SK-N-MC (cell line): Measurements from ENCODE around the gene PARD3.

Experiments
- DNase-seq: peaks from one replicate; pipeline ENCODE4 v3.0.0-alpha.2; 2011; ENCODE audit warnings: low read depth, low spot score
- H3K27ac ChIP-seq: fragments of 200-600 bp; sonication (generic); 2 replicates; pipeline ENCODE4 v1.5.1; 2016; ENCODE audit warnings: mixed run types
- H3K36me3 ChIP-seq: fragments of 200-600 bp; sonication (generic); 2 replicates; pipeline ENCODE4 v1.6.1; 2017; ENCODE audit warnings: antibody characterized with exemption, low read length, mixed read lengths; ENCODE audit not compliant: insufficient read depth
- H3K4me3 ChIP-seq: fragments of 200-600 bp; sonication (generic); 2 replicates; pipeline ENCODE4 v1.5.1; 2016
- H3K9ac ChIP-seq: fragments of 200-600 bp; sonication (generic); 2 replicates; pipeline ENCODE4 v1.8.0; 2017; ENCODE audit warnings: mixed run types, mixed read lengths; ENCODE audit not compliant: insufficient read length
- H3K9me3 ChIP-seq: fragments of 200-600 bp; sonication (generic); 2 replicates; pipeline ENCODE4 v1.6.1; 2017; ENCODE audit warnings: low read depth, mild to moderate bottlenecking, antibody characterized with exemption, low read length, moderate library complexity, mixed read lengths
- EZH2 ChIP-seq: fragments of 200-600 bp; sonication (generic); IDR thresholded peaks from one replicate; pipeline ENCODE4 v1.6.1; 2017; ENCODE audit warnings: antibody characterized with exemption
- FOXP2 ChIP-seq: optimal IDR thresholded peaks from 2 replicates; pipeline ENCODE3; 2011; ENCODE audit warnings: mild to moderate bottlenecking, moderate library complexity; ENCODE audit not compliant: insufficient read depth; ENCODE audit errors: extremely low read length, control extremely low read depth
- POLR2AphosphoS5 ChIP-seq: IDR thresholded peaks from 2 replicates; pipeline ENCODE4 v1.6.1; 2012; ENCODE audit warnings: mild to moderate bottlenecking, low read depth, low read length, borderline replicate concordance

The PARD3 gene

GRCh38 chr10:34294137-34294536 lies 521.0 kb downstream of the PARD3 start:
- TF ChIP-seq POLR2AphosphoS5 (no peak), FOXP2 (no peak), EZH2 (no peak)
- no peak overlapping the region for H3K9ac ChIP-seq
- no peaks in the 10 kb centered on the region for H3K36me3 ChIP-seq
- H3K27ac ChIP-seq = no peak overlapping the region
- no peak overlapping the region for H3K4me3 ChIP-seq
- no peak for DNase-seq
- no peaks in the 10 kb centered on the region for H3K9me3 ChIP-seq

GRCh38 chr10:34292675-34293074 lies 522.4 kb downstream of the PARD3 start:
- no peak for TF ChIP-seq EZH2
- TF ChIP-seq POLR2AphosphoS5 = no peak
- no peak for TF ChIP-seq FOXP2
- no peak for DNase-seq
- no peak overlapping the region for H3K27ac ChIP-seq

GRCh38 chr10:34292194-34292565 lies 522.9 kb downstream of the PARD3 start:
- Histone ChIP-seq H3K27ac (no peak overlapping the region), H3K9ac (no peak overlapping the region)
- no peak for DNase-seq

More at GRCh38 chr10:34292675-34293074, 522.4 kb downstream of the PARD3 start:
- Histone ChIP-seq H3K4me3 (no peak overlapping the region), H3K9me3 (no peaks in the 10 kb centered on the region), H3K9ac (no peak overlapping the region), H3K36me3 (no peaks in the 10 kb centered on the region)

GRCh38 chr10:34291466-34292193 lies 523.5 kb downstream of the PARD3 start:
- DNase-seq = no peak
- no peak overlapping the region for H3K27ac ChIP-seq
- TF ChIP-seq FOXP2 (no peak), EZH2 (no peak), POLR2AphosphoS5 (no peak)
- no peaks in the 10 kb centered on the region for H3K36me3 ChIP-seq
- no peak overlapping the region for H3K9ac ChIP-seq
- H3K4me3 ChIP-seq = no peak overlapping the region
- no peaks in the 10 kb centered on the region for H3K9me3 ChIP-seq

More at GRCh38 chr10:34292194-34292565, 522.9 kb downstream of the PARD3 start:
- H3K4me3 ChIP-seq = no peak overlapping the region
- TF ChIP-seq EZH2 (no peak), FOXP2 (no peak), POLR2AphosphoS5 (no peak)
- H3K36me3 ChIP-seq = no peaks in the 10 kb centered on the region
- H3K9me3 ChIP-seq = no peaks in the 10 kb centered on the region

- Histone ChIP-seq H3K27ac (no peak overlapping the region), H3K36me3 (no peaks in the 10 kb centered on the region), H3K4me3 (no peak overlapping the region), H3K9me3 (no peaks in the 10 kb centered on the region), H3K9ac (no peak overlapping the region)
- TF ChIP-seq FOXP2 = no peak
- no peak for TF ChIP-seq EZH2
- TF ChIP-seq POLR2AphosphoS5 = no peak
- no peak for DNase-seq
Observed at GRCh38 chr10:34290412-34291081, 524.5 kb downstream of the PARD3 start.

- H3K36me3 ChIP-seq = no peaks in the 10 kb centered on the region
- H3K27ac ChIP-seq = no peak overlapping the region
- TF ChIP-seq POLR2AphosphoS5 (no peak), EZH2 (no peak), FOXP2 (no peak)
- no peak overlapping the region for H3K4me3 ChIP-seq
- DNase-seq = no peak
- no peaks in the 10 kb centered on the region for H3K9me3 ChIP-seq
- no peak overlapping the region for H3K9ac ChIP-seq
Observed at GRCh38 chr10:34288634-34289033, 526.5 kb downstream of the PARD3 start.

GRCh38 chr10:34286136-34286739 lies 528.9 kb downstream of the PARD3 start:
- TF ChIP-seq EZH2 (no peak), POLR2AphosphoS5 (no peak), FOXP2 (no peak)
- DNase-seq = no peak
- H3K9me3 ChIP-seq = no peaks in the 10 kb centered on the region
- no peak overlapping the region for H3K4me3 ChIP-seq
- H3K36me3 ChIP-seq = no peaks in the 10 kb centered on the region
- H3K9ac ChIP-seq = no peak overlapping the region
- no peak overlapping the region for H3K27ac ChIP-seq

GRCh38 chr10:34281661-34282582 lies 533.2 kb downstream of the PARD3 start:
- no peak overlapping the region for H3K27ac ChIP-seq
- H3K36me3 ChIP-seq = no peaks in the 10 kb centered on the region
- H3K9me3 ChIP-seq = no peaks in the 10 kb centered on the region
- no peak for DNase-seq
- no peak overlapping the region for H3K4me3 ChIP-seq
- H3K9ac ChIP-seq = no peak overlapping the region
- TF ChIP-seq POLR2AphosphoS5 = no peak
- no peak for TF ChIP-seq FOXP2
- no peak for TF ChIP-seq EZH2
